HUES48 (cell line): ENCODE measurements around the gene YWHAG.
"Not testable (repeated sequence)": the region's sequence is repeated elsewhere in the genome, so short reads cannot be mapped to it uniquely, and the experiment has no call there.

Experiments used
- H3K27ac ChIP-seq: one replicate; pipeline ENCODE4 v1.7.0; 2013; ENCODE audit warnings: low read depth, low read length, inconsistent platforms
- H3K27me3 ChIP-seq: 2 replicates; pipeline ENCODE4 v1.6.1; 2013; ENCODE audit warnings: mild to moderate bottlenecking, low read length; ENCODE audit not compliant: control insufficient read depth, insufficient read depth
- H3K36me3 ChIP-seq: 2 replicates; pipeline ENCODE4 v1.6.1; 2013; ENCODE audit warnings: low read length; ENCODE audit not compliant: control insufficient read depth, insufficient read depth
- H3K4me1 ChIP-seq: 2 replicates; pipeline ENCODE4 v1.6.1; 2013; ENCODE audit warnings: mild to moderate bottlenecking, low read length; ENCODE audit not compliant: control insufficient read depth, insufficient read depth
- H3K4me3 ChIP-seq: 2 replicates; pipeline ENCODE4 v1.5.1; 2013; ENCODE audit warnings: mild to moderate bottlenecking, low read depth, low read length
- H3K9ac ChIP-seq: 2 replicates; pipeline ENCODE4 v1.6.1; 2013; ENCODE audit warnings: mild to moderate bottlenecking, low read depth, low read length, moderate library complexity
- H3K9me3 ChIP-seq: 2 replicates; pipeline ENCODE4 v1.6.1; 2013; ENCODE audit warnings: low read length; ENCODE audit not compliant: control insufficient read depth, insufficient read depth

The YWHAG gene

DNA sequence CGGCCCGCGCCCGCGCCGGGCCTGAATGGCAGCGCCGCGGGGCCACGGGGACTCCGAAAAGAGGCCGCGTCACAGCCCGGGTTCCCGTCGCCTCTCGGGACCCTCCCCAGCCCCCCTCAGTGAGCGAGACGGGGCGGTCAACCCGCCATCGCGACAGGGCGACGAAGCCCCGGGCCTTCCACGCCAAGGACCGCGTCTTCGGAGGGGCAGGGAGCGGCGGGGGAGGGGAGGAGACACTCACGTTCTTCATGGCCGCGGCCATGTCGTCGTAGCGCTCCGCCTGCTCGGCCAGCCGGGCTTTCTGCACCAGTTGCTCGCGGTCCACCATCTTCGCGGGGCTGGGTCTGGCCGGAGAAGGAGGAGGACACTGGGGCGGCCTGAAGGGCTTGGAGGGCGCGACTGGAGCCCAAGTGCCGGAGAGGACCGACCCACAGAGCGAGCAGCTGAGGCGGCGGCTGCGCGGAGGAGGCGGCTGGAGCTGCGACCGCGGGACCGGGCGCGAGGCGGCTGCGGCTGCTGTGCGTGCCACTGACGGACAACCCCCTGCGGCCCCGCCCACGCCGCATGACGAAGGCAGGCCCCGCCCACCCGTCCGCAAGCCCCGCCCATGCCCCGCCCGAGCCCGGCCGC lies at the start of gene YWHAG:
Gene YWHAG, minus strand, starts transcription at position 511 of the 630 bp plus-strand sequence. Its CDS starts 183 bp downstream, at position 328.
- peak within 1 kb of the TSS; percentile 100 for H3K4me3 ChIP-seq
- no peaks in the 10 kb centered on the region for H3K9me3 ChIP-seq

DNA sequence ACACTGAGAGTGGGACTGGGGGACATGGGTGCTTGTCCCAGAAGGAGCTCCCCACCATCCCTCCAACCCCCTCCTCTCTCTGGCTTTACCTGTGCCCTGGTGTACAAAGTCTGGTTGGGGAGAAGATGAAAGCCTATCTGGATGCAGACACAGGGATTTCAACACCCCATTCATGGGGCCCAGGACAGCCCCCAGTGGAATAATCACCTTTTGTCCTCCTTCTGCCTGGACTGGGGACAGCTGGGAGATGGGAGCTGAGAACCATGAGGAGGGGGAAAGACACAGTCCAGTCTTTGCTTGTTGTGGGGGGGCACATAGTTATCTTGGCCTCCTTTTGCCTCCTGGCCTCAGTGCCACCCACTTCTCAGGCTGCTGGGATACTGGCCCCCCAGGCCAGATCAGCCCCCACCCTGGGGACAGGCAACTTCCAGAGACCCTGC lies 49.4 kb upstream of the YWHAG start:
- Histone ChIP-seq H3K4me1 (peaks cover 9% of the 10 kb centered on the region), H3K9me3 (no peaks in the 10 kb centered on the region), H3K9ac (no peak overlapping the region), H3K4me3 (no peak overlapping the region), H3K27me3 (no peaks in the 10 kb centered on the region), H3K36me3 (no peaks in the 10 kb centered on the region), H3K27ac (no peak overlapping the region)

More for the DNA sequence above, at the start of gene YWHAG:
- Histone ChIP-seq H3K27me3 (no peaks in the 10 kb centered on the region), H3K36me3 (peaks cover 31% of the 10 kb centered on the region), H3K27ac (peak within 1 kb of the TSS; percentile 98), H3K9ac (peak within 1 kb of the TSS; percentile 100), H3K4me1 (peaks cover 28% of the 10 kb centered on the region)

GRCh38 chr7:76407718-76408117 lies 48.9 kb upstream of the YWHAG start:
- Histone ChIP-seq H3K27me3 (no peaks in the 10 kb centered on the region), H3K27ac (no peak overlapping the region), H3K4me3 (no peak overlapping the region), H3K9ac (no peak overlapping the region), H3K4me1 (peaks cover 9% of the 10 kb centered on the region), H3K36me3 (no peaks in the 10 kb centered on the region), H3K9me3 (no peaks in the 10 kb centered on the region)

DNA sequence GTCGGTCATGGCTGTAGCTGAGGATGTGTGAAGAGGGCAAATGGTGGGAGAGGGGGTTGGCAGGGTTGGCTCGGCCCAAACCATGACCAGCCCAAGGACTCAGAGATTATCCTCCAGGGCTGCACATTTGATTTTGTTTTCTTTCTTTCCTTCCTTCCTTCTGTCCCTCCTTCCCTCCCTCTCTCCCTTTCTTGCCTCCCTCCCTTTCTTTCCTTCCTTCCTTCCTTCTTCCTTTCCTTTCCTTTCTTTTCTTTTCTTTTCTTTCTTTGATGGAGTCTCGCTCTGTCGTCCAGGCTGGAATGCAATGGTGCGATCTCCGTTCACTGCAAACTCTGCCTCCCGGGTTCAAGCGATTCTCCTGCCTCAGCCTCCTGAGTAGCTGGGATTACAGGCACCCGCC lies 46.9 kb upstream of the YWHAG start:
- peaks cover 9% of the 10 kb centered on the region for H3K4me1 ChIP-seq
- H3K27ac ChIP-seq = no peak overlapping the region

GRCh38 chr7:76403780-76404494 lies 45.1 kb upstream of the YWHAG start:
- no peak overlapping the region for H3K27ac ChIP-seq
- H3K9ac ChIP-seq = no peak overlapping the region
- no peak overlapping the region for H3K4me3 ChIP-seq

More for the DNA sequence above, 46.9 kb upstream of the YWHAG start:
- Histone ChIP-seq H3K36me3 (no peaks in the 10 kb centered on the region), H3K9ac (no peak overlapping the region), H3K9me3 (no peaks in the 10 kb centered on the region), H3K27me3 (no peaks in the 10 kb centered on the region), H3K4me3 (no peak overlapping the region)

DNA sequence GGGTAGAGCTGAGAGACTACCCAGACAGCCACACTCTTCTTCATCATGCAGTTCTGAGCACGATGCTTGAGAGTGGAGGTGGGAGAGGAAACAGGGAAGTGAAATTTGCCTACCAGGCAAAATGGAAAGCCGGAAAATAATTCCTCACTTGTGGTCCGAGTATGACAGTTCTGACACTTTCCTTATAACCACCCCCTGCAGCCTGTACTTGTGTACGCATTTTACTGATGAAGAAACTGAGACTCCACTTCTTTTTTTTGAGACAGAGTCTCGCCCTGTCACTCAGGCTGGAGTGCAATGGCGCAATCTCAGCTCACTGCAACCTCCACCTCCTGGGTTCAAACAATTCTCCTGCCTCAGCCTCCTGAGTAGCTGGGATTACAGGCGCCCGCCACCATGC lies 44.3 kb upstream of the YWHAG start:
- H3K27ac ChIP-seq, H3K4me1 ChIP-seq, H3K27me3 ChIP-seq, H3K9me3 ChIP-seq, H3K36me3 ChIP-seq, H3K4me3 ChIP-seq, H3K9ac ChIP-seq: not testable (repeated sequence)

More at GRCh38 chr7:76403780-76404494, 45.1 kb upstream of the YWHAG start:
- Histone ChIP-seq H3K36me3 (no peaks in the 10 kb centered on the region), H3K4me1 (peaks cover 1% of the 10 kb centered on the region), H3K27me3 (no peaks in the 10 kb centered on the region), H3K9me3 (no peaks in the 10 kb centered on the region)

DNA sequence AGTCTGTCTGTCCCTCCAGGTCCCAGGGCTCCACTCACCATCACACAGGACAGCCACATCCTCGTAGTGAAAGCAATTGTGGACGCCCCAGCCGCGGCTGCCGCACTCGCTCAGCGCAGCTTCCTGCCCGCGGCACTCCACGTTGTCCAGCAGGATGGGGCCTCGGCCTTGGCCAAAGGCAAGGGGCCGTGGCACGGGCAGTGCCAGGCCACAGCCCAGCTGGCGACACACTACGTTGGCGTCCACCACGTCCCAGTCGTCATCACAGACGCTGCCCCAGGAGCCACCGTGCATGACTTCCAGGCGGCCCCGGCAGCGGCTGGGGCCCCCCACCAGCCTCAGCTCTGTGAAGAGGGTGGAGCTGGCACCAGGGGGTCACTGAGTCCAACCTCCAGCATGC lies 41.5 kb upstream of the YWHAG start:
- Histone ChIP-seq H3K9ac (no peak overlapping the region), H3K4me3 (no peak overlapping the region), H3K4me1 (peaks cover 3% of the 10 kb centered on the region; the same call in 1 of the 2 replicates), H3K9me3 (no peaks in the 10 kb centered on the region), H3K27me3 (no peaks in the 10 kb centered on the region; the same call in 1 of the 2 replicates), H3K27ac (no peak overlapping the region), H3K36me3 (no peaks in the 10 kb centered on the region)

- Histone ChIP-seq H3K27ac (no peak overlapping the region), H3K4me3 (no peak overlapping the region), H3K9me3 (no peaks in the 10 kb centered on the region), H3K9ac (no peak overlapping the region), H3K4me1 (peaks cover 3% of the 10 kb centered on the region; the same call in 1 of the 2 replicates), H3K36me3 (no peaks in the 10 kb centered on the region), H3K27me3 (no peaks in the 10 kb centered on the region; the same call in 1 of the 2 replicates)
Observed at GRCh38 chr7:76397409-76398183, 38.8 kb upstream of the YWHAG start.

DNA sequence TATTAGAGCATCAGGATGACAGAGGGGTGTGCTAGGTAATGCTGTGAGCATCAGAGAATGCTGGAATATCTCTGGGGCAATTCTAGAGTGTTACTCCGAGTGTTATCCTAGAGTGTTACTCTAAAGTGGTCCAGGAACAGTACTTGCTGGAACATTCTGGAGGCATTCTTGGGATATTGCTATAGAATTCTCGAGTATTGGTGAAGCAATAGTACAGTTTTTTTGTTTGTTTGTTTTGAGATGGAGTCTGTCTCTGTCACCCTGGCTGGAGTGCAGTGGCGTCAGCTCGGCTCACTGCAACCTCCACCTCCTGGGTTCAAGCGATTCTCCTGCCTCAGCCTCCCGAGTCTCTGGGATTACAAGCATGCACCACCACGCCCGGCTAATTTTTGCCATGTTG lies 38.1 kb upstream of the YWHAG start:
- no peak overlapping the region for H3K27ac ChIP-seq
- H3K36me3 ChIP-seq = no peaks in the 10 kb centered on the region
- no peak overlapping the region for H3K9ac ChIP-seq
- no peak overlapping the region for H3K4me3 ChIP-seq
- H3K9me3 ChIP-seq = no peaks in the 10 kb centered on the region
- peaks cover 3% of the 10 kb centered on the region; the same call in 1 of the 2 replicates for H3K4me1 ChIP-seq
- no peaks in the 10 kb centered on the region; the same call in 1 of the 2 replicates for H3K27me3 ChIP-seq

DNA sequence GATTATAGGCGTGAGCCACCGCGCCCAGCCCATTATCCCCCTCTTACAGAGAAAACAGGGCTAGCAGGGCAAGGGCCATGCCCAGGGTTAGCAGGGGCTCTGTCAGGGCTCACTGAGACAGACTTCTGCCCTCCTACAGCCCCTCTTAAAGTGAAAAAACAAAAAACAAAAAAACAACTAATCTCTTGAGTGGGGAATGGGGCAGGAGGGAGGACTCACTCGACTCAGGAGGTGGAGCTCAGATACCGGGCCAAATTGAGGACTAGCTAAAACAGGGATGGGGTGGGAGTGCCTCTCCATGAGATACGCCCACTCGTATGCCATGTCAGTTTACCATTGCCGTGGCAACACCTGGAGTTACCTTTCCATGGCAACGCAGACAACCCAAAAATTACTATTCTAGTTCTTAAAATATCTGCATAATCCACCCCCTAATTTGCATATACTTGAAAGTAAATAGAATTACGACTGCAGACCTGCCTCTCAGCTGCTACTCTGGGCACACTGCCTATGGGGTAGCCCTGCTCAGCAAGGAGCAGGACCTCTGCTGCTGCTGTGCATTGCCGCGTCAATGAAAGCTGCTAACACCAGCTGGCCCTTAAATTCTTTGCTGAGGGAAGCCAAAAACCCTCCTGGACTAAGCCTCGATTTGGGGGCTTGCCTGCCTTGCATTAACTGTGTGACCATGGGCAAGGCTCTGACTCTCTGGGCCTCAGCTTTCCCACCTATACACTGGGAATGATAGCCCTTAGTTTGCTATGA lies 37.4 kb upstream of the YWHAG start:
- Histone ChIP-seq H3K36me3 (no peaks in the 10 kb centered on the region), H3K9me3 (no peaks in the 10 kb centered on the region), H3K27me3 (no peaks in the 10 kb centered on the region; the same call in 1 of the 2 replicates), H3K9ac (no peak overlapping the region), H3K4me3 (no peak overlapping the region), H3K4me1 (peaks cover 3% of the 10 kb centered on the region; the same call in 1 of the 2 replicates), H3K27ac (peak overlapping the region; percentile 18)
